ENCODE measurements around the gene HEXIM2.

Gene HEXIM2

GRCh38 chr17:45161288-45162024 is at the start of gene HEXIM2:
Gene HEXIM2, plus strand, starts transcription at chr17:45161875. Its CDS starts 919 bp downstream, at chr17:45162794.
- Mint-ChIP-seq H3K9me3 (no peaks in the 10 kb centered on the region), H3K27ac (peak within 1 kb of the TSS; percentile 95 to 100 (median 99)), H3K4me3 (peak within 1 kb of the TSS; percentile 85 to 89 (median 88)), H3K36me3 (ENCODE audit: low read depth) (peaks cover 13% of the 10 kb centered on the region), H3K27me3 (ENCODE audit: low read depth) (no peaks in the 10 kb centered on the region), H3K4me1 (peaks cover 36% of the 10 kb centered on the region)
- no peak for TF ChIP-seq CTCF (IDR thresholded peaks at IDR 0.05; ENCODE audit: unreplicated experiment in 3 of 3)

- H3K4me1 Mint-ChIP-seq, result no peaks in the 10 kb centered on the region
- no peaks in the 10 kb centered on the region for H3K27me3 Mint-ChIP-seq (ENCODE audit: low read depth)
- H3K4me3 Mint-ChIP-seq, result no peak overlapping the region
- H3K9me3 Mint-ChIP-seq, result no peaks in the 10 kb centered on the region
- TF ChIP-seq CTCF (IDR thresholded peaks at IDR 0.05; ENCODE audit: unreplicated experiment in 3 of 3), result no peak
- H3K27ac Mint-ChIP-seq, result no peak overlapping the region
- peaks cover 8% of the 10 kb centered on the region for H3K36me3 Mint-ChIP-seq (ENCODE audit: low read depth)
These were observed 48.9 kb upstream of the HEXIM2 start for GRCh38 chr17:45112559-45113423.

- H3K4me3 Mint-ChIP-seq, result no peak overlapping the region
- H3K36me3 Mint-ChIP-seq (ENCODE audit: low read depth), result peaks cover 8% of the 10 kb centered on the region
- no peaks in the 10 kb centered on the region for H3K9me3 Mint-ChIP-seq
- no peak overlapping the region for H3K27ac Mint-ChIP-seq
- no peaks in the 10 kb centered on the region for H3K4me1 Mint-ChIP-seq
- no peaks in the 10 kb centered on the region for H3K27me3 Mint-ChIP-seq (ENCODE audit: low read depth)
- TF ChIP-seq CTCF (IDR thresholded peaks at IDR 0.05; ENCODE audit: unreplicated experiment in 3 of 3), result no peak
These were observed 48.3 kb upstream of the HEXIM2 start for GRCh38 chr17:45113424-45113754.

- TF ChIP-seq CTCF (IDR thresholded peaks at IDR 0.05; ENCODE audit: unreplicated experiment in 3 of 3), result no peak
- Mint-ChIP-seq H3K27ac (peak overlapping the region in 1 of 3 experiments; percentile 72), H3K4me3 (no peak overlapping the region), H3K27me3 (ENCODE audit: low read depth) (no peaks in the 10 kb centered on the region), H3K9me3 (no peaks in the 10 kb centered on the region), H3K4me1 (no peaks in the 10 kb centered on the region), H3K36me3 (ENCODE audit: low read depth) (peaks cover 7% of the 10 kb centered on the region)
These were observed 47.4 kb upstream of the HEXIM2 start for GRCh38 chr17:45114117-45114932.

GRCh38 chr17:45115015-45115625 is 46.6 kb upstream of the HEXIM2 start:
- H3K36me3 Mint-ChIP-seq (ENCODE audit: low read depth), result peaks cover 5% of the 10 kb centered on the region
- H3K9me3 Mint-ChIP-seq, result no peaks in the 10 kb centered on the region
- H3K4me3 Mint-ChIP-seq, result no peak overlapping the region
- peak overlapping the region in 1 of 3 experiments; percentile 22 for H3K27ac Mint-ChIP-seq
- no peak for TF ChIP-seq CTCF (IDR thresholded peaks at IDR 0.05; ENCODE audit: unreplicated experiment in 3 of 3)
- no peaks in the 10 kb centered on the region for H3K4me1 Mint-ChIP-seq
- H3K27me3 Mint-ChIP-seq (ENCODE audit: low read depth), result no peaks in the 10 kb centered on the region

Data from nephron (organoid).